HG03095 (cell line): Measurements from ENCODE around the gene ZNF32.
"Not testable (repeated sequence)": the region's sequence is repeated elsewhere in the genome, so short reads cannot be mapped to it uniquely, and the experiment has no call there.

Source experiments
- ATAC-seq: cut with Tn5 transposase; IDR thresholded peaks from one replicate; pipeline ENCODE4 v1.9.1; 2021; ENCODE audit warnings: moderate library complexity; ENCODE audit not compliant: unreplicated experiment

Gene ZNF32

DNA sequence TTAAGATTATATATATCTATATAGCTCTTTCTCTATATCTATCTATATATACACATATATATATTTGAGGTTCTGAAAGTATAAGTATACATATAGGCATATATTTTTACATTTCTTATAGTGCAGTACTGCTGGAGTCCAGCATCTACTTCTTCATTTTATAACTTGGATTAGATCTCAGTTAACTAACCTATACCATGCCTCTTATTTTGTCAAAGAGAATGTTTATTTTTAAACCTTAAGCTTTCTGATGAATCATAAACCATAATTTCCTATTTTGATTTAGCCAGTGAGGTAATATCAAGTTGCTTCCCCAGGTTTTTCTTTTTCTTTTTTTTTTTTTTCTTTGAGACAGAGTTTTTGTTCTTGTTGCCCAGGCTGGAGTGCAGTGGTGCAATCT lies 8.1 kb downstream of the ZNF32 start:
- no peak for ATAC-seq

DNA sequence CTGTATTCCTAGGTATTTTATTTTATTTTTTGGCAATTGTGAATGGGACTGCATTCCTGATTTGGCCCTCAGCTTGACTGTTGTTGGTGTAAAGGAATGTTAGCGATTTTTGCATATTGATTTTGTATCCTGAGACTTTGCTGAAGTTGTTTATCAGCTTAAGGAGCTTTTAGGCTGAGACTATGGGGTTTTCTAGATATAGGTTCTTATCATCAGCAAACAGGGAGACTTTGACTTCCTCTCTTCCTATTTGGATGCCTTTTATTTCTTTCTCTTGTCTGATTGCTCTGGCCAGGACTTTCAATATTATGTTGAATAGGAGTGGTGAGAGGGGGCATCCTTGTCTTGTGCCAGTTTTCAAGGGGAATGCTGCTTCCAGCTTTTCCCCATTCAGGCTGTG lies 12.9 kb downstream of the ZNF32 start:
- ATAC-seq: not testable (repeated sequence)

DNA sequence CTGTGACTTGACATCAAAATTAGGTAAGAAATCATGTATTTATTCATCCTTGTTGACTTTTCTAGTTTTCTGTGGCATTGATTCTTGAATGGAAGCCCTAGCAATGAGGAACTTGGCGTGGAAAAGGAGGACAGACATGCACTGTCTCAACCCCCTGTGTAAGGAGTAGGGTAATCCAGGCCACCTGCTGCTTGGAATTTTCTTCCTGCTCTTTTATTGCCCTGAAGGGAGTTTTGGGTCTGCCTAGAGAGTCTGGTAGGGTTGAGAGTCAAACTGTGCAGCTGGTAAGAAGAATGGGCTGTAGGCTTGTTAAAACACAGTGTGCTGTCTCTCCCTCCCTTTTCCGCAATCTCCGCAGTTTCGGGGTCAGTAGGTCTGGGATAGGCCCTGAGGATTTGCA lies 19.7 kb downstream of the ZNF32 start:
- ATAC-seq: no peak

DNA sequence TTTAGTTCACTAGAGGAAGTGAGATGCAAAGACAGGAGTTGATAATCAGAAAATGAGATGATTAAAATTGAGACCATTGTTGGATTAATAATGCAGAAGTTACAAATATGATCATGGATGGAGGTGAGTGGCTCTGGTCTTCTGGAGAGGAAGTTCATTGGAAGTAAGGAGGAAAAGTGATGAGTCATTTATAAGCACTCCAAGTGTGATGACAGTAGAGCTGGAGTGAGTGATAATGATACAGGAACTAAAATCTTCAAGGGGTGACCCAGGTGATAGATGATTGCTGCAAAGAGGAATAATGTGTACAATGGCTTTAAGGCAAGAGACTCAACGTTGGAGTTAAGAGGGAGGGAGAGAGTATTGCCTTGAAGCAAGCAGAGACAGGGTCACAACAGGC lies 20.7 kb downstream of the ZNF32 start:
- ATAC-seq: no peak

DNA sequence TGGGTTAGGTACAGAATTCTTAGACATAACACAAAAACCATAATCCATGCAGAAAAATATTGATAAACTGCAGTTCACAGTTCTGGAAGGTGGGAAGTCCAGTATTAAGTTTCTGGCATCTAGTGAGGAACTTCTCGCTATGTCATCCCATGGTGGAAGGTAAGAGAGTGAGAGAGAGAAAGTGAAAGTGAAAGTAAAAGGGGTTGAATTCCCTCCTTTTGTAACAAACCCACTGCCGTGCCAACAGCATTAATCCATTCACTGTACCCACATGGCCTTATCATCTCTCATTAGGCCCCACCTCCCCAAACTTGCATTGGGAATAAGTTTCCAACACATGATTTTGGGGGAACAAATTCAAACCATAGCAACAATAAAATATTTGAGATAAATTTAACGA lies 25.3 kb downstream of the ZNF32 start:
- no peak for ATAC-seq

DNA sequence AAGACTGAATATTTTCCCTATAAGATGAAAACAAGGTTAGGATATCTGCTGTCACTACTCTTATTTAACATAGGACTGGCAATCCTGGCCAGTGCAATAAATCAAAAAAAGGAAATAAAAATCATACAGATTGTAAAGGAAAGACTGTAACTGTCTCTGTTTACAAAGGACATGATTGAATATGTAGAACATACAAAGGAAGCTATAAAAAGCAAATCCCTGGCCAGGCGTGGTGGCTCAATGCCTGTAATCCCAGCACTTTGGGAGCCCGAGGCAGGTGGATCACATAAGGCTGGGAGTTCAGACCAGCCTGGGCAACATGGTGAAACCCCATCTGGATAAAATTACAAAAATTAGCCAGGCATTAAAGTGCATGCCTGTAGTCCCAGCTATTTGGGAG lies 26.6 kb downstream of the ZNF32 start:
- ATAC-seq: no peak

DNA sequence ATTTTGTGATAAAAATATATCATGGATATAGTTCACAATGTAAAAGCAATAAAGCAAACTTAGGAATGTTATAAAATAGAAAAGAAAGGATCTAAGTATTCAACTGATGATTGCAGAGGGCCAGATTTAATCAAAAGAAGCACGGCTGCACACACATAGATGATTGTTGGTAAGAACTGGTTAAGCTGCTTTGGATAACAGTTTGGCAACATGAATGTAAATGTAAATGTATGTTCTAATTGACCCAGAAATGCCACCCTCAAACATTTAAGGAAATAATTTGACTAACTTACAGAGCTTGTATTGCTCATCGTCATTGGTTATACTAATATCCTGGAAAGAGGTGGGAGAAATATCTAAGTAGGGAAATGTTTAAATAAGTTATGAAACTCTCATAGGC lies 29.3 kb downstream of the ZNF32 start:
- ATAC-seq: no peak

DNA sequence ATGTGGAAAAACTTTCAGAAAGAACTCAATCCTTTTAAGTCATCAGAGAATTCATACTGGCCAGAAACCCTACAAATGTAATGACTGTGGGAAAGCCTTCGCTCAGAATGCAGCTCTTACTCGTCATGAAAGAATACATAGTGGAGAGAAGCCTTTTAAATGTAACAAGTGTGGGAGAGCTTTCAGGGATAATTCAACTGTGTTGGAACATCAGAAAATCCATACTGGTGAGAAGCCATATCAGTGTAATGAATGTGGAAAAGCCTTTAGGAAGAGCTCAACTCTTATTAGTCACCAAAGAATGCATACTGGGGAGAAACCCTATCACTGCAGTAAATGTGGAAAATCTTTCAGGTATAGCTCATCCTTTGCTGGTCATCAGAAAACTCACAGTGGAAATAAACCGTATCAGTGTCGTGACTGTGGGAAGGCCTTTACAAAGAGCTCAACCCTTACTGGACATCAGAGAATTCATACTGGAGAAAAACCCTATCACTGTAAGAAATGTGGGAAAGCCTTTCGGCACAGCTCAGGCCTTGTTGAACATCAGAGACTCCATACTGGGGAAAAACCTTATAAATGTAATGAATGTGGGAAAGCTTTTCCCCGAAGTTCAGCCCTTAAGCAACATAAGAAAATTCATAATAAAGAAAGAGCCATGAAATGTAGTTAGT lies 31.8 kb downstream of the ZNF32 start:
- no peak for ATAC-seq

DNA sequence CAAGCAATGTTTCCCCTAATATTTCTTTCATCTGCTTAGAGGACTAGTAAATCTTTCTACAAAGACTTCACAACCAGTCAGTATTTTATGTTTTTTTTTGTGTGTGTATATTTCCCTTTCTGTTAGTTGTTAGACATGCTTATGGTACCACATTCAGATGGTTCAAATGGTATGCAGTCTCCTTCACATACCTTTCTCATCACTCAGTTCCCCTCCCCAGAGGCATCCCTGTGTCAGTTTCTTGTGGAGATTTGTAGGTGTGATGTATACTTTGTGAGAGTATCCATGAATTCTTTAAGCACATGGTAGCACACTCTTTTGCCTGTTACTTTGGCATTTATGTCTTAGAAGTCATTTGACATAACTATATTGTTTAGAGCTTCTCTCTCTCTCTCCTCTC lies 38.0 kb downstream of the ZNF32 start:
- no peak for ATAC-seq

DNA sequence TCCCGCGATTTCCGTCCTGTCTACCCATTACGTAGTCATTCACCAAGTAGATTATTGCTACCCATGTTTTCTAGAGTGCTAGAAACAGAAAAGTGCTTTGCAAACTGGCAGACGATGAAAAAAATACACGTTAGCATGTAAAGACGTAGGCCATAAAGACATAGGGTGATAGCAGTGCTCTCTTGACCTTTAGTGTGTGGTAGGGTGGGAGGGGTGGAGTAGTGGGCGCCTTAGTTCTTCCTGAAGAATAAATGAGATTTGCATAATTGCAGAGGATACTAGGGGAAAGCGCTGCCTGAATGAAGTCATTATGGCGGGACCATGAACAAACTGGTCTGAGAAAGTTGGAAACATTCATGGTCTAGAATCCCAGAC lies 41.5 kb downstream of the ZNF32 start:
- no peak for ATAC-seq

DNA sequence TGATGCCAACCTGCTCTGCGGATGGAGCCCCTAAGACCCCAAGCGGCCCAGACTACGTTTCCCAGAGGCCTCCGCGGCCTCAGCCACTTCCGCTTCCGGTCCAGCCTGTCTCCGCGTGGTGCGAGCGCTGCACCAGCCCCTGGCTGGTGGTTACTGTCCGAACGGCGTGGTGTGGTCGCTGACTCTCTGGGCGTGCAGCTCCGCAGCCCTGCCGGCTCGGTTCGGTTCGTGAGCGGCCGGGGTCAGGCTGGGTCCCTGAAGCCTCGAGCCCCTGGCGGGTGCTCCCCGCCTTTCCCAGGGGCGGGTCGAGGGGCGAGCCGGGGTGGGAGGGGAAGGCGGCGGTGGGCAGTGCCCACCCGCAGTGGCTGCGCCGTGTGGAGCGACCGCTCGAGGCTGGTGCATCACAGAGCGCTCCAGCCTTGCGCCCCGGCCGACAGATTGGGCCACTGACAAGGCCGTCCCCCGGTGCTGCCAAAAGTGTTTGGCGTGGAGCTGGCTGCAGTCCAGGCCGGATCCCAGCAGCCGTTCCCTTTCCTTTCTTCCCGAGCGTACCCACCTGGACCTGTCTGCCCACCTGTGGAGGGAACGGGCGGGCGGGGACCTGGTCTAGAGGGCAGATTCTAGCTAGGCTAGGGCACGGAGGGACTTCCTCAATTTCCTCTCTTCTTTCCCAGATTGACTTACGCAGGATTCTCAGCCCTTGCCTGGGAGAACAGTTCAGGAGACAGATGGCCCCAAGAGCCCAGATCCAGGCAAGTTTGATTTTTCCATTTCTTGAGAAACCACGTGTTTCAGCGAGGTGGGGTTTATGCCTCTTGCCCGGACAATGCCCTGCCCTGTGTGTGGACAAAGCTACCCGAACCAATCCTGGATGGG lies 42.1 kb downstream of the ZNF32 start, which contains the start of gene ZNF485:
Gene ZNF485, plus strand, starts transcription at position 116 of the 876 bp plus-strand sequence. Its CDS starts 613 bp downstream, at position 729.
- ATAC-seq: peak; percentile 98

DNA sequence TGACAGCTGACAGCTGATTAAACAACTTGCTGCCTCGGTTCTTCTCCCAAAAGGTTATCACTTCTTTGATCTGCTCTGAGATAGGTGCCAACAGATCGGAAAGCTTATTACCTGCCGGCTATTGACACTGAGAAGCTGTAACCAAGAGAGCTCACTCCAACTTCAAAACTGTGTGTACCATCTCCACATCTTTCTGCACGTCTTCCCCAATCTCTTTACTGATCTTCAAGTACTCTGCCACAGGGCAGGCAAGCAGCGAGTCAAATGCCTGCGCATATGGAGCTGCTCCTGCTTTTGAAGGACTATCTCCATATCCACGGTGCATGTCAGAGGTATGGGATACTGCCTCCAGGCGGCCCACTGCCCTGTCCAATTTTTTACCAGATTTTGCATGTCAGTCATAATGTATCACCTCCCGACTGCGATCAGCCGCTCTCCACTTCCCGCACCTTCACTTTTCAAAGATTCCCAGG lies 42.8 kb downstream of the ZNF32 start:
- ATAC-seq: no peak

DNA sequence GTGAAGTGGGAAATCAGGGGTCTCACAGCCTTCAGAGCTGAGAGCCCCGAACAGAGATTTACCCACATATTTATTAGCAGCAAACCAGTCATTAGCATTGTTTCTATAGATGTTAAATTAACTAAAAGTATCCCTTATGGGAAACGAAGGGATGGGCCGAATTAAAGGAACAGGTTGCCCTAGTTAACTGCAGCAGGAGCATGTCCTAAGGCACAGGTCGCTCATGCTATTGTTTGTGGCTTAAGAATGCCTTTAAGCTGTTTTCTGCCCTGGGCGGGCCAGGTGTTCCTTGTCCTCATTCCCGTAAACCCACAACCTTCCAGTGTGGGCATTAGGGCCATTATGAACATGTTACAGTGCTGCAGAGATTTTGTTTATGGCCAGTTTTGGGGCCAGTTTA lies 47.1 kb downstream of the ZNF32 start:
- not testable (repeated sequence) for ATAC-seq

DNA sequence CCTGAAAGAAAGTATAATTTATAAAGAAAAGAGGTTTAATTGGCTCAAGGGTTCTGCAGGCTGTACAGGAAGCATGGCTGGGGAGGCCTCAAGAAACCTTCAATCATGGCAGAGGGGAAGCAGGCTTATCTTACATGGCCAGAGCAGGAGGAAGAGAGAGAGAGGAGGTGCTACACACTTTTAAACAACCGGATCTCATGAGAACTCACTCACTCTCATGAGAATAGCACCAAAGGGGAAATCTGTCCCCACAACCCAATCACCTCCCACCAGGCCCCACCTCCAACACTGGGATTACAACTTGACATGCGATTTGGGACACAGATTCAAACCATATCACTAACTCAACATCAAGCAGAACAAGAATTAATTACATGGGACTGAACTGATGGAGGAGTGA lies 49.3 kb downstream of the ZNF32 start:
- no peak for ATAC-seq

DNA sequence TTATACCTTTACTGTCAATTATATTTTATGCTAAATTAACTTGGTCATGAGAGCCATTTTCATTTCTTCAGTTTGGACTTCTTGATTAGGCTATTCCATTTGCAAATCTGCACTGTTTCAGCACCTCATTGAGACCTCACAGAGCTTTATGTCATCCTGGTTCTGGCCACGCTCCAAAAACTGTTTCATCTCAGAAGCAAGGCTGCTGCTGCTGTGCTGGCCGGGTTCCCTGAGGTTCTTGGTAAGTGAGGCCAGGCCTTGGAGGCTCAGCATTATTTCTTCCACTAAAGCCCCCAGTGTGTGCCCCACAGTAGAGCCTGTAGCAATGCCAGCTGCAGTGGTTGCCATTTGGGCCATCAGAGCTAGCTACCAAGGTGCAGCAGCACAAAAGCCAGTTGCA lies 50.2 kb downstream of the ZNF32 start:
- no peak for ATAC-seq

DNA sequence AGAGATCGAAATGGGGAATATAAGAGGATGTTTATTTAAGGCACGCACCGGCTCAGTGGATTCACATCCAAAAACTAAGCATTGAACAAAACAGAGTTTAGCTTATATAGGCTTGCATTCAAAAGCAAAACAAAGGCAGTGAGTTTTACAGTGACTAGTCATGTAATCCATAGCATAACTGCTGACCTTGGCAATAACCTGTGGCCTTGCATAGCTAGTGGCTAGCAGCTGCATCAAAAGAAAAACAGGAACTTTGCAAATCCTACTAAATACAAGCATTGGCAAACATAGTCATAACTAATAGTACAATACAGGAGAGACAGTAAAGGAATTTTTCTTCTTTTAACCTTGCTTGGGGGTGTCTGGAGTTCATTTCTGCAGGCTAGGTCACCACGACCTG lies 52.1 kb downstream of the ZNF32 start:
- no peak for ATAC-seq

DNA sequence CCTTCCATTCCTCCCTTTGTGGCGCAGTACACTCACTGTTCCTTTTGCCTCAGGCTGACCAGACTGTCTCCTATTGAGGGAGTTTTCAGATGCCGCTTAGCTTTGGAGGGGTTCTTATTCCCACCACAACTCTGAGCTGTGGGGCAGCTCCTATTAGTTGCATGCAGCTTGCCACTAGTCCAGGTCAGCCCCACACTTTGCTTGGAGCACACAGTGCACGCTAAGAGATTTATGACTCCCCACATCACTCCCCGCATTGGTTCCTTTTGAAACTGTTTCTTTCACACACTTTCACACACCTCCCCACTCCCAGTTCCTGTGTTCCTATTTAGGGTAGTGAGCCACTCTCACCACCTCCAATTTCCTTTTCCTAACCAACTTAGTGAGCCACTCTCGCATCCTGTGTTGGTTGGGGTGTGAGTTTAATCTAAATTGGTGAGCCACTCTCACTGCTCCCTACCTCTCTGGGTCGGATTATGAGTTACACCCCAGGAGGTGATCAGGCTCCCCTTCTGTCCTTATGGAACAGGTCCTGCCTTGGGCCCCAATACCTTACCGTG lies 52.9 kb downstream of the ZNF32 start:
- peak; percentile 46 for ATAC-seq

DNA sequence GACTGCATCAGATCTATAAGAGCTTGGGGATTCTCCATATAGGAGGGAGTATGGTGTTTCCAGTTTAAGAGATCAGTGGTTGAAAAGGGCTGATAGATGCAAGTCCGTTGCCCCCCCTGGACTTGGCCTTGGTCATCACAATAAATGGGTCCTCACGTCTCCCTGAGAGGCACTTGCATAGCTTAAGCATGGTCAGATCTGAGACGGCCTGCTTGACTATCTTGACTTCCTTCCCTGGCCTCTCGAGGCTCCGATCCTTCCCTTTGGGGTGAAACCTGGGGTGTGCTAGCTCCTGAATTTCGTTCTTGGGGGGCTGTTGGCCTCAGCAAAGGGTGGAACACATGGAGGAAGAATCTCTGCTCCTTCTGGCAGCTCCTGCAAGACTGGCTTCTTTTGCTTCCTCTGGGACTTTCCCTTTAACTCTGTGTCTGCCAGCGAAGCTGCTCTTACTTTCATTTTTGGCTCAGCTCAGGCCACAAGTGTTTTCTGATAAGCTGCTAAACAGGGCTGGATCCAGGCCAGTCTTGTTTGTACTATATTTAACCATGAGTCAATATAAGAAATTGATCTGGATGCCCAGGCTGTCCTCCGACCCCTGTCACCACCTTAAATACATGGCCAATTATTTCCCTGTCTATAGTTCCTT lies 53.6 kb downstream of the ZNF32 start:
- ATAC-seq: peak; percentile 92
